ENCODE results near the gene SZT2. TPM values are rescaled to one million over a fixed set of nuclear protein-coding genes. Genes with fewer than 3 reads are reported as not detected.

SZT2 gene
- total and polyA plus RNA-seq, 10 donors = 9.4 to 115 (median 72.4) TPM

DNA sequence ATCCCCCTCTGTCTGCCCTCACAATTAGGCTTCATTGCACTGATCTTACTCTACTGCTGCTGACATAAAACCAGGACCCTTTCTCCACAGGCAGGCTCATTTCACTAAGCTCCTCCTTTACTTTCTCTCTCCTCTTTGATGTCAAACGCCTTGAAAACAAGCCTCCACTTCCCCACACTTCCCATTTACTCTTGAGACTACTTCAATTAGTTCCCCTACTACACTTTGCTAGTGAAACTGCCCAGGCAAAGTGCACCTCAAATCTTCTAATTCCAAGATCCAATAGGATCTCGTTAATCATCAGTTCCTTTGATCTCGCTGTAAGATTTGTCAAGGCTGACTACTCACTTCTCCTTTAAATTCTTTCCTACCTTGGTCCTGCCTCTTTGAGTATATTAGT is 36.8 kb upstream of the SZT2 start:
- intact Hi-C loops (cut with DNase I; ENCODE audit: low total_unique reads) = no loop called here
- Histone ChIP-seq H3K27me3 (replicated peaks in 1 of 7) (no peaks in the 10 kb centered on the region), H3K36me3 (peaks cover 0 to 4% (median 0%) of the 10 kb centered on the region in 6 donors), H3K4me1 (peaks cover 2 to 12% (median 6%) of the 10 kb centered on the region in 6 donors), H3K27ac (no peak overlapping the region), H3K4me3 (no peak overlapping the region), H3K9me3 (no peaks in the 10 kb centered on the region)
- DNase-seq = no peak
- TF ChIP-seq POLR2AphosphoS5 (IDR thresholded peaks at IDR 0.05) (no peak), POLR2A (IDR thresholded peaks at IDR 0.05) (no peak)
- TF ChIP-seq, protein P1, sequence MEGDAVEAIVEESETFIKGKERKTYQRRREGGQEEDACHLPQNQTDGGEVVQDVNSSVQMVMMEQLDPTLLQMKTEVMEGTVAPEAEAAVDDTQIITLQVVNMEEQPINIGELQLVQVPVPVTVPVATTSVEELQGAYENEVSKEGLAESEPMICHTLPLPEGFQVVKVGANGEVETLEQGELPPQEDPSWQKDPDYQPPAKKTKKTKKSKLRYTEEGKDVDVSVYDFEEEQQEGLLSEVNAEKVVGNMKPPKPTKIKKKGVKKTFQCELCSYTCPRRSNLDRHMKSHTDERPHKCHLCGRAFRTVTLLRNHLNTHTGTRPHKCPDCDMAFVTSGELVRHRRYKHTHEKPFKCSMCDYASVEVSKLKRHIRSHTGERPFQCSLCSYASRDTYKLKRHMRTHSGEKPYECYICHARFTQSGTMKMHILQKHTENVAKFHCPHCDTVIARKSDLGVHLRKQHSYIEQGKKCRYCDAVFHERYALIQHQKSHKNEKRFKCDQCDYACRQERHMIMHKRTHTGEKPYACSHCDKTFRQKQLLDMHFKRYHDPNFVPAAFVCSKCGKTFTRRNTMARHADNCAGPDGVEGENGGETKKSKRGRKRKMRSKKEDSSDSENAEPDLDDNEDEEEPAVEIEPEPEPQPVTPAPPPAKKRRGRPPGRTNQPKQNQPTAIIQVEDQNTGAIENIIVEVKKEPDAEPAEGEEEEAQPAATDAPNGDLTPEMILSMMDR (IDR thresholded peaks at IDR 0.05 in 8 of 11, conservative IDR thresholded peaks at IDR 0.05 in 3 of 11) = no peak
- WGBS, 5 donors = 65 to 69% (median 66%) methylated on average over 3 of the region's 3 CpGs

DNA sequence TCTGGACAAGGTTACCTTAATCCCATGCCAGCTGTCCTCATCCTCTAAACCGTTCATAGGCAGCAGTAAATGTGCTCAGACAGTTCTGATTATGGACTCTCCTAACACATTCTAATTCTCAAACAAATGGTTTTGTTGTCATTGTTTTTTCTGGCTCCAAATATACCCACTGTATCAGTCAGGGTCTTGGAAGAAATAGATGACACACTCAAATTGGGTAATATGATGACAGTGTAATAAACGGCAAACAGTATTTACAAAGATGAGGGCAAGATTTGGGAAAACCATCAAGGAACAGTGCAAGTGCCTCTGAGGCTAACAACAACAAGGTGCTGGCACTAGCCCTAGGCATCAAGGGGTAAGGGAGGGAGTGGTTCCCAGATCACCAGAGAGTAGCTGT is 35.2 kb upstream of the SZT2 start:
- DNase-seq = no peak
- Histone ChIP-seq H3K4me3 (no peak overlapping the region), H3K4me1 (peaks cover 11 to 25% (median 18%) of the 10 kb centered on the region in 6 donors), H3K27me3 (replicated peaks in 1 of 7) (no peaks in the 10 kb centered on the region), H3K36me3 (peaks cover 0 to 4% (median 0%) of the 10 kb centered on the region in 6 donors), H3K27ac (no peak overlapping the region), H3K9me3 (no peaks in the 10 kb centered on the region)
- 84 to 95% (median 88%) methylated on average over 2 of the region's 2 CpGs for WGBS, 5 donors
- intact Hi-C loops (cut with DNase I; ENCODE audit: low total_unique reads) = no loop called here
- TF ChIP-seq, protein P1 (IDR thresholded peaks at IDR 0.05 in 8 of 11, conservative IDR thresholded peaks at IDR 0.05 in 3 of 11) = no peak
- no peak for TF ChIP-seq POLR2AphosphoS5 (IDR thresholded peaks at IDR 0.05)
- no peak for TF ChIP-seq POLR2A (IDR thresholded peaks at IDR 0.05)

DNA sequence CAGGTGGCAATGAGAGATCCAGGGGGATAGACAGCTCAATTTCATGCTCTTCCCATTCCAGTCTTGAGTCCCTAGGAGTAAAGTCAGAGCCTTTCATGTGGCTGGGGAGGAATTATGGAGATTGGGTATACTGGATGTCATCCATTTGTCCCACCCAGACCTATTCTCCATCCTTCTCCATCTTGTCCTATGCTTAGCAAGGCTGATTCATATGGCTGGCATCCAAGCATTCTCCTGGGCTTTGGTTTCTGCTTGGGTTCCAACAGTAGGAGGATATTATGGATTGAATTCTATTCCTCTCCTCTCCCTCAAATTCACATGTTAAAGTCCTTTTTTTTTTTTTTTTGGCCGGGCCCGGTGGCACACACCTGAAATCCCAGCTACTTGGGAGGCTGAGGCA is 34.8 kb upstream of the SZT2 start:
- TF ChIP-seq POLR2A (IDR thresholded peaks at IDR 0.05) (no peak), POLR2AphosphoS5 (IDR thresholded peaks at IDR 0.05) (no peak)
- TF ChIP-seq, protein P1 (IDR thresholded peaks at IDR 0.05 in 8 of 11, conservative IDR thresholded peaks at IDR 0.05 in 3 of 11) = no peak
- peaks cover 0 to 5% (median 0%) of the 10 kb centered on the region in 6 donors for H3K36me3 ChIP-seq
- no peak for DNase-seq
- no peaks in the 10 kb centered on the region for H3K27me3 ChIP-seq (replicated peaks in 1 of 7)
- H3K4me1 ChIP-seq = peaks cover 12 to 26% (median 21%) of the 10 kb centered on the region in 6 donors
- intact Hi-C loops (cut with DNase I; ENCODE audit: low total_unique reads) = no loop called here
- no peak overlapping the region for H3K27ac ChIP-seq
- H3K4me3 ChIP-seq = no peak overlapping the region
- H3K9me3 ChIP-seq = no peaks in the 10 kb centered on the region
- WGBS, 5 donors = 90 to 100% (median 94%) methylated on average over 2 of the region's 2 CpGs

DNA sequence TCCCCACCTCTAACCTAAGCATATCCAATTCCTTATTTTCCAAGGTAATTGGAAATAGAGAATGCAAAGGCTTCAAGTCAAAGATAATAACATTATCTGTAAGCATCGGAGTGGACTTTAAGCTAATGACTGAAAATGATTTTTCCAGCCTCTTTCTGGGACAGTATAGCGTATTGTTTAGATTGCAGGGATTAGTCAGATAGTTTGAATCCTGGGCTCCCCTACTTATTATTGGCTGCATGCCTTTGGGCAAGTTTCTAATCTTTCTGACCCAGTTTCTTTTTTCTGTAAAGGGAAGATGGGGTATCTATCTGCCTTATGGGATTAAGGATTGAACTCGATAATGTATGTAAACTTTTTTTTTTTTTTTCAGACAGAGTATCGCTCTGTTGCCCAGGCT is 32.4 kb upstream of the SZT2 start:
- DNase-seq = no peak
- H3K4me1 ChIP-seq = peaks cover 12 to 43% (median 23%) of the 10 kb centered on the region in 6 donors
- H3K4me3 ChIP-seq = no peak overlapping the region
- intact Hi-C loops (cut with DNase I; ENCODE audit: low total_unique reads) = no loop called here
- no peaks in the 10 kb centered on the region for H3K9me3 ChIP-seq
- TF ChIP-seq POLR2A (IDR thresholded peaks at IDR 0.05) = no peak
- TF ChIP-seq, protein P1 (IDR thresholded peaks at IDR 0.05 in 8 of 11, conservative IDR thresholded peaks at IDR 0.05 in 3 of 11) = no peak
- peaks cover 0 to 28% (median 10%) of the 10 kb centered on the region in 6 donors for H3K36me3 ChIP-seq
- 92 to 97% (median 95%) methylated on average over 4 of the region's 4 CpGs for WGBS, 5 donors
- no peak overlapping the region for H3K27ac ChIP-seq
- no peaks in the 10 kb centered on the region for H3K27me3 ChIP-seq (replicated peaks in 1 of 7)

Measured in spleen (tissue), 11 donors.